Mucosa of gallbladder (tissue), 1 donor: Measurements from ENCODE around the gene CNTNAP2. TPM values are rescaled to one million over a fixed set of nuclear protein-coding genes. Genes with fewer than 3 reads are reported as not detected.
A peak's percentile ranks its signal among the peaks of the same experiment; 100 is the strongest.
"Not testable (repeated sequence)": the region's sequence is repeated elsewhere in the genome, so short reads cannot be mapped to it uniquely, and the experiment has no call there.

Experiments used
- DNase-seq: peaks from one replicate; pipeline ENCODE4 v3.0.0-alpha.2; 2020; ENCODE audit warnings: low spot score
- total RNA-seq: library from RNA; stranded (reverse); gene quantifications from one replicate; pipeline ENCODE4 v1.2.1, GENCODE V29; 2021
- donor health status: DM: no; HTN: no; CAD: no.

CNTNAP2 gene
- total RNA-seq, 1 donor from 2014 or later, result 1.6 TPM

- no peak for DNase-seq
These were observed 773.4 kb downstream of the CNTNAP2 start for GRCh38 chr7:146889806-146890555.

DNA sequence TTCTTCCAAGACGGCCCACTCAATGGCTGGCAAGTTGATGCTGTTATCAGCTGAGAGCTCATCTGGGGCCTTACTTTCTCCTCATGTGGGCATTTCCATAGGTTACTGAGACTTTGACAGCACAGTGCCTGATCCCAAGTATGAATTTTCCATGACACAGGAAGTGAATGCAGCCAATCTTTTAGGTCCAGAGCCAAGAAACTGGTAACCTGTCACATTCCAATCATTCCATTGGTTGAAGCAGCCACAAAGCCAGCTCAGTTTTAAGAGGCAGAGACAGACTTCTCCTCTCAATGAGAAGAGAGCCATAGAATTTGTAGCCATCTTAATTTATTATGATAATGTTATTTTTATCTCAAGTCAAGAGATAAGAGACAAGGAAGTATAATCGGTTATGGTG is 775.5 kb downstream of the CNTNAP2 start:
- no peak for DNase-seq

- DNase-seq, result no peak
These were observed 778.3 kb downstream of the CNTNAP2 start for GRCh38 chr7:146894927-146895326.

GRCh38 chr7:146902266-146902665 is 785.7 kb downstream of the CNTNAP2 start:
- no peak for DNase-seq

DNA sequence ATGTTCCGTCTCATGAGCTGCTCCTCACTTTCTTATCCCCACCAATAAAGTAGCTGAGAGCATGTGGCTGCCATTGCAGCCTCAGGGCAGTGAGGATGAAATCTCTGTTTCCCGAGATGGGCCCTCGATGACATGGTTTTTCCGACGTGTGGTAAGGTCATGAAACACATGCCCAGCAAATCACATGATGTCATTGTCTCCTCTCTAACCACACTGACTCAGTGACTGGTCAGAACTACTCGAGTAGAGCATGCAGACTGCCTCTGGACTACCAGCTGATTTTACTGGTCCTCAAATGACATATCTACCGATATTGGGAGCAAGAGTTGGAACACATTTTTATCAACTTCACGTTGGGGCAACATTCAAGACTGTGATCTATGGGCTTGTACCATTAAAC is 786.1 kb downstream of the CNTNAP2 start:
- no peak for DNase-seq

DNA sequence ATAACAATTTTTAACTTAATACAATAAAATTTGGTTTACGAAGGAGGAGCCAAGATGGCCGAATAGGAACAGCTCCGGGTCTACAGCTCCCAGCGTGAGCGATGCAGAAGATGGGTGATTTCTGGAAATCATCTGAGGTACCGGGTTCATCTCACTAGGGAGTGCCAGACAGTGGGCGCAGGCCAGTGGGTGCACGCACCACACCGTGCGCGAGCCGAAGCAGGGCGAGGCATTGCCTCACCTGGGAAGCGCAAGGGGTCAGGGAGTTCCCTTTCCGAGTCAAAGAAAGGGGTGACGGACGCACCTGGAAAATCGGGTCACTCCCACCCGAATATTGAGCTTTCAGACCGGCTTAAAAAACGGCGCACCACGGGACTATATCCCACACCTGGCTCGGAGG is 789.1 kb downstream of the CNTNAP2 start:
- DNase-seq, result not testable (repeated sequence)

DNA sequence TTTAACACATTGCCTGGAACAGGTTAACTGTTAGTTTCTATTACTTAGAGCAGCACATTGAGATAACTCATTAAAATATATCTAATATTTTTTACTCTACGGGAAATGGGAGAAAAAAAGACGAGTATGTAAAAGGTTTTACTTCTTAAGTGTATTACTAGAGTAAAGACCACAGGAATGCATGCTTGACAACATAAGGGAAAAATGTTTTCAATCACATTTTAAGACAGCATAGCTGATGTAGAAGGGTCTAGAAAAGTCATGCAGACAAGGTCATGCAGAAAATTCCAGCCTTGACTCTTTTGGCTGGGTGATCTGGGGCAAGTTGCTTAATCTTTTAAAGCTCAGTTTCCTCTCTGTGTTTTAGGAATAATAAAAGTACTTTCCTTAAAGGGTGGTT is 806.2 kb downstream of the CNTNAP2 start:
- no peak for DNase-seq

- no peak for DNase-seq
These were observed 810.2 kb downstream of the CNTNAP2 start for GRCh38 chr7:146926841-146927240.

- DNase-seq, result no peak
These were observed 821.2 kb downstream of the CNTNAP2 start for GRCh38 chr7:146937836-146938235.

GRCh38 chr7:146943483-146943882 is 826.9 kb downstream of the CNTNAP2 start:
- no peak for DNase-seq

- no peak for DNase-seq
These were observed 832.1 kb downstream of the CNTNAP2 start for GRCh38 chr7:146948703-146949102.

- no peak for DNase-seq
These were observed 839.7 kb downstream of the CNTNAP2 start for GRCh38 chr7:146956321-146956720.

- DNase-seq, result no peak
These were observed 840.3 kb downstream of the CNTNAP2 start for GRCh38 chr7:146956853-146957252.

DNA sequence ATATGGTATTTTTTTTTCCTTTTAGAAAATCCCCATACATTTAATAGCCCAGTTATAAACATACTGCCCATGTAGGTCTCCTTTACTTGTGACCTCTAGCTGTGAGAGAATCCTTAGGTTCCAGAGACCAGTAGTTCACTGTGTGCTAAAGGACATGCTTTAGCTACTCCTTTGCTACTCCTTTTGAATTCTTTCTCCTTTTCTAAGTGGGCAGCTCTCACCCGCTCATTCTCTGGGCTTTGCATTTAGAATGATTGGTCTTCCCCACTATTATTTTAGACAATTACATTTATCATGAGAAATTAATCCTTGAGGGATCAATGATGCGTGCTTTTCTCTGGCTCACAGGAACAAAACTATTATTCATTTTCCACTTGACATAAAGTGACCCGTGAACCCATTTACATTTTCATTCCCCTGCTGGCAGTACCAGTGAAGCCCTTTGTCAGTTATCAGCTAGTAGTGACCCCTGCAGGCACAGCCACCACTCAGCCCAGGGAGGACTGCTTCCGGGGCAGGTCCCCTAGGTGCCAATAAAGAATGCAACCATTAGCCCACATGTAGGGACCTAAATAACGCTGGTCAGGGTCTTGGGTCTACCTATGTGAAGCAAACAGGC is 844.3 kb downstream of the CNTNAP2 start:
- no peak for DNase-seq

- DNase-seq, result no peak
These were observed 845.0 kb downstream of the CNTNAP2 start for GRCh38 chr7:146961617-146962016.

DNA sequence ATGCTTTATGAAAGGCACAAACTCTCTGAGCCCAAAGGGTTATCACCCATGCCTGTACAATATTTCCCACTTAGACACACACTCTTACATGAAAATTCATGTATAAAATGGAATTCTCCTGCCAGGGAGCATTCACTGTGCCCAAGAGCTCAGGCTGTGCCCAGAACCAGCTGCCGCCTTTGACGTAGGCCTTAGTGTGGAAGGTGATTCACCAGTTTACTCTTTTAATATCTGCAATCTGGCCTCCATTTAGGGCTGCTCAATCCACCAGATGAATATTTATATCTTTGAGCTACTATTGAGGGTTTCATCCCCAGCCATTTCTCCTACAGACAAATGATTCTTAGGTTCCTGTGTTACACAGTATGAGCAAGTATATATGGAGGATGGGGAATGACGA is 849.7 kb downstream of the CNTNAP2 start:
- no peak for DNase-seq

DNA sequence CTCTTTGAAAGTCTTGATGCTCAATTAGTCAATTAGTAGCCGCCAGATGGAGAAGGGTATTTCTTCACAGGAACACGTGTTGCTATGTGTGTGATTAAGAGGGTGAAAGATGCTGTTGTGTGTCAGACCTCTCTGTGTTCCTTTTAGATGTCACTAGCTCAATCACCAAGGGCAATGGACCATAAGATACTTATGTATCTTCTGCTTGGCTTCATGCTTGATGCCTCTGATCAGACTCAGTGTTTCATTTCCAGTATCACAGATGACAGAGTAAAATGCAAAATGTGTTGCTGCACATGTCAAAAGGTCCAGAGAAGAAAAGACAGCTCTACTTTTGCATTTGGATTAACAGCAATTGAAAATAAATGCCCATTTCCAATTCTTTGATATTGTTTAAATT is 865.9 kb downstream of the CNTNAP2 start:
- no peak for DNase-seq

GRCh38 chr7:146991596-146991995 is 875.0 kb downstream of the CNTNAP2 start:
- no peak for DNase-seq

GRCh38 chr7:146993764-146994163 is 877.2 kb downstream of the CNTNAP2 start:
- no peak for DNase-seq

- DNase-seq, result peak; percentile 22
These were observed 891.9 kb downstream of the CNTNAP2 start for GRCh38 chr7:147008530-147008929.

DNA sequence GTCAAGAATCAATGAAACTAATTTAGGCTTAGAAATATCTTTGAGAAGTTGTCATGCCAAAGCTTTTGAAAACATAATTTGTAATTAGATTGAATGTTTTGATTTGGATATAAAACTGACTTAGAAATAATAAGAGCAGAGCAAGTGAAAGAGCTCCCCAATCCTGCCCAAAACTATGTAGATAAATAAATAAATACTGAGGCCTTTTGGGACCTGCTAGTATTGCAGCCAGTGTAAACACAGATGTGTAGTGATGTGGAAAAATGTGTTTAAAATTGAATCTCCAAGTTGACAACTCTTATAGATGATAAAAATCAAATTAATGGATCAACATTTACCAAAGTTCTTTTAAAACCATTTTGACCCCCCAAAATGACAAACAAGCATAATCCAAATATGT is 896.1 kb downstream of the CNTNAP2 start:
- no peak for DNase-seq

DNA sequence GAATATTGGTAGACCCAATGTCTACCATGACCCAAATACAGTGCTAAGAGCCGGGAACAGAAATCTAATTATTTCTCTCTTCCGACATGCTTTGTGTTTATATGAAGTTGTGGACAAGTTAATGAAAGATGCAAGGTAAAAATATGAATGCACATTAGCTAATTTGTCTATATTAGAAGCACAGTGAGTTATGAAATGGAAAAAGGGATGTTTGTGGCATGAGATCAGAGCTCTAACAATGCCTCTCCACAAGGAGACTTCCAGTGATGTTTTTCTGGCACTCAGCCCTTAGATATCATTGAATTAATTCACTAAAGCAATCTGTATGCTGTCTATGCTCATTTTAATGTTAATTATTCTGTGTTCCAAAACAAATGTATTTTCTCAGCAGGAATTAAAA is 897.2 kb downstream of the CNTNAP2 start:
- DNase-seq, result no peak

DNA sequence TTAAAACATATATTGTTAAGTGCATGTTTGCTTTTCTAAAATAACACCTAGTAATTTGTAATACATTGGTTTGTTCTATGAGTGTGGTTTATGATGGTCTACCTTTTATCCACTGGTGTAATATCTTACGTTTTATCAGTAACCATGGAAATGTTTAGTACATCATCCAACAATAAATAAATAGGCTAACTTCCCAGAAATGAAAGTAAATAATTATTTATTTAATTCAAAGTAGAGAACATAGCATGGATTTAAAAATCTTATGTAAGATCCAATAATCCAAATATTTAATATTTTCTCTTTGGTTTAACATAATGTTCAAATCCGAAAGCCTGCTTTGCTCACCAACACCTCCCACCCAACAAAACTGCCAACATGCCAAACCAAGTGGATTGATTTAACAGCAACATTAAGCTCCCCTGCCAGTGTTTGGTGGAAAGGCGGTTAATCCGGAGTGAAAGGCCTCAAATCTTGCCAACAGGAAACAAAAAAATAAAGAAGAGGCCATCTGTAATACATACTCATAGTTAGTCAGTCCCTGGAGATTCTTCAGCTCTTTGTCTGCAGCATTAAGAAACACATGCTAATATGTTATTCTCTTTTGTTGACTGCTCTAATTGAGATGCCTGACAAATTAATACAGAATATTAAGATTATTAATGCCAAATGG is 897.8 kb downstream of the CNTNAP2 start:
- DNase-seq, result no peak
